ACC112 (cell line): ENCODE data around the gene KAZALD1.

Experiments
- H2AFZ ChIP-seq: fragments of 200-600 bp; sonication (generic); one replicate; pipeline ENCODE4 v1.6.0; 2017; ENCODE audit warnings: antibody characterized with exemption, low read length; ENCODE audit not compliant: unreplicated experiment
- H3K27ac ChIP-seq: fragments of 200-600 bp; sonication (generic); 2 replicates; pipeline ENCODE4 v1.5.1; 2014; ENCODE audit warnings: low read depth, mild to moderate bottlenecking, antibody characterized with exemption, low read length, moderate library complexity
- H3K27me3 ChIP-seq: fragments of 200-600 bp; sonication (generic); 2 replicates; pipeline ENCODE4 v1.6.1; 2014; ENCODE audit warnings: mild to moderate bottlenecking, antibody characterized with exemption, low read length, moderate library complexity, mixed read lengths; ENCODE audit not compliant: insufficient read depth
- H3K36me3 ChIP-seq: fragments of 200-600 bp; sonication (generic); 2 replicates; pipeline ENCODE4 v1.6.1; 2016; ENCODE audit warnings: mild to moderate bottlenecking, antibody characterized with exemption, low read length, moderate library complexity, mixed read lengths; ENCODE audit not compliant: insufficient read depth
- H3K4me1 ChIP-seq: fragments of 200-600 bp; sonication (generic); one replicate; pipeline ENCODE4 v1.6.1; 2016; ENCODE audit warnings: low read length, mixed read lengths; ENCODE audit not compliant: insufficient read depth, unreplicated experiment, control insufficient read depth
- H3K4me3 ChIP-seq: fragments of 200-600 bp; sonication (generic); 2 replicates; pipeline ENCODE4 v1.5.1; 2014; ENCODE audit warnings: mild to moderate bottlenecking, low read depth, low read length
- H3K79me2 ChIP-seq: fragments of 200-600 bp; sonication (generic); one replicate; pipeline ENCODE4 v1.6.0; 2016; ENCODE audit warnings: low read length; ENCODE audit not compliant: control insufficient read depth, unreplicated experiment, insufficient read depth

KAZALD1 gene

DNA sequence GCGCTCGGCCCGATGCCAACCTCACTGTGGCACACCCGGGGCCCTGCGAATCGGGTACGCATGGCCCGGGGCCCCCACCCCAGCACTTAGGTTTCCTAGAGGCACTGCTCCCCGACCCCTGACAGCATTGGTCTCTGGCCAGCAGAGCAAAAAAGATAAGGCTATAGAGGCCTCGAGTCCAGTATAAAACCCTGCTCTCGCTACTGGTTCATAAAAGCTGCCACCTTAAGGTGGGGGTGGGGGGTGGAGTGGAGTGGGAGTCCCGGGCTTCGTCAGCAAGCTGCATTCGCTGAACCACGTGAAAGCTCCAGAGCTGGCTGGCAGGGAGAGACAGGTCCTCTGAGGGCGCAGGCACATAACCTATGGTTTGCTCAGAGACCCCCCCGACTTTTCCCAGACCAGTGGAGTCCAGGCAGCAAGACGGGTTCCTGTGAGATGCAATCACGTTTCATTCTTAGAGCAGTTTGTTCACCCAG lies 1.3 kb downstream of the KAZALD1 start:
- no peak overlapping the region for H3K27ac ChIP-seq
- H3K4me1 ChIP-seq = peaks cover 29% of the 10 kb centered on the region
- H3K27me3 ChIP-seq = no peaks in the 10 kb centered on the region
- peaks cover 26% of the 10 kb centered on the region for H3K79me2 ChIP-seq
- peak overlapping the region; percentile 80 for H3K4me3 ChIP-seq
- H3K36me3 ChIP-seq = no peaks in the 10 kb centered on the region
- peak overlapping the region; percentile 69 for H2AFZ ChIP-seq

DNA sequence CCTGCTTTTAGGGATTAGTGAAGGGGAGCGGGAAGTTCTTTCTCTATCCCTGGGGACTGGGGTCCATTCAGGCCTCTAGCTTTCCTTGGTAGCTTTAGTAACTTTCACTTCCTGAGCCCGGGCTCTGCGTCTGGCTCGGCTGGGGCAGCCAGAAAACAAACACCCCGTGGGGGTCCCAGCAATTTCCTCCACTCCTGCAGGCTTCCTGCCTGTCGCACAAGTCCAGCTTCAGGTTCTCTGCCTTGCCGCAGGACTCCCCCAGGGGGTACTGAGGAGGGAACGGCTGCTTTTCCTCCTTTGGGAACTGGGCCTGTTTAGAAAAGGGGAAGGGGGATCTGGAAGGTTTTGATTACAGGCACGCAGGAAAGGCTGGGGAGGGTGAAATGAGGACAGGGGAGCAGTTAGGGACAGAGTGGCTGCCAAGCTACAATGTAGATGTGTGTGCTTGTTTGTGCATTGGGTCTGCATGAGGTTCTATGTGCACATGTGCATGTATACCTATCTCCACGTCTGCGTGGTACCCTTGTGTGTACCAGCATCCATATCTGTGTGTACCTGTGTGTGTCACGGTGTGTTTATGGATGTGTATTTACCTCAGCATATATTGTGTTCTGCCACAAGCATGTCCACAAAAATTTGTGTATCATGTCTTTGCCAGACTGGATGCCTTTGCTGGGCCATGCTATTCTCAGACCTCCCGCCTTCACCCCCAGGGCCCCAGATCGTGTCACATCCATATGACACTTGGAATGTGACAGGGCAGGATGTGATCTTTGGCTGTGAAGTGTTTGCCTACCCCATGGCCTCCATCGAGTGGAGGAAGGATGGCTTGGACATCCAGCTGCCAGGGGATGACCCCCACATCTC lies 2.0 kb downstream of the KAZALD1 start:
- Histone ChIP-seq H2AFZ (no peak overlapping the region), H3K36me3 (no peaks in the 10 kb centered on the region), H3K27me3 (no peaks in the 10 kb centered on the region), H3K27ac (no peak overlapping the region), H3K79me2 (peaks cover 21% of the 10 kb centered on the region), H3K4me3 (peak overlapping the region; percentile 80; the same call in 1 of the 2 replicates), H3K4me1 (peaks cover 29% of the 10 kb centered on the region)

DNA sequence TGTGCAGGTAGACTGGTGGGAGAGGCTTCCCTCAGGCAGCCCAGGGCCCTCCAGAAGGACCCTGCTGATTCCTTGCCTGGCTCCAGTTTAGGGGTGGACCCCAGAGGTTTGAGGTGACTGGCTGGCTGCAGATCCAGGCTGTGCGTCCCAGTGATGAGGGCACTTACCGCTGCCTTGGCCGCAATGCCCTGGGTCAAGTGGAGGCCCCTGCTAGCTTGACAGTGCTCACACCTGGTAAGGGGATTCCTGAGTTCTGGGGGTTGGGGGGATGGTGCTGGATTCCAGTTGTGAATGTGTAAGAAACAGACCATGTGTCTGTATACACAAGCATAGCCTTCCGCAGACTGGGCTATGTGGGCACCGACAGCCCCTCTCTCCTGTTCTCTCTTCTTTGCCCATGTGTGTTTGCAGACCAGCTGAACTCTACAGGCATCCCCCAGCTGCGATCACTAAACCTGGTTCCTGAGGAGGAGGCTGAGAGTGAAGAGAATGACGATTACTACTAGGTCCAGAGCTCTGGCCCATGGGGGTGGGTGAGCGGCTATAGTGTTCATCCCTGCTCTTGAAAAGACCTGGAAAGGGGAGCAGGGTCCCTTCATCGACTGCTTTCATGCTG lies 2.7 kb downstream of the KAZALD1 start:
- peaks cover 25% of the 10 kb centered on the region for H3K4me1 ChIP-seq
- no peaks in the 10 kb centered on the region for H3K36me3 ChIP-seq
- H3K27me3 ChIP-seq = no peaks in the 10 kb centered on the region
- H3K4me3 ChIP-seq = no peak overlapping the region
- no peak overlapping the region for H2AFZ ChIP-seq
- H3K27ac ChIP-seq = no peak overlapping the region
- peaks cover 16% of the 10 kb centered on the region for H3K79me2 ChIP-seq

DNA sequence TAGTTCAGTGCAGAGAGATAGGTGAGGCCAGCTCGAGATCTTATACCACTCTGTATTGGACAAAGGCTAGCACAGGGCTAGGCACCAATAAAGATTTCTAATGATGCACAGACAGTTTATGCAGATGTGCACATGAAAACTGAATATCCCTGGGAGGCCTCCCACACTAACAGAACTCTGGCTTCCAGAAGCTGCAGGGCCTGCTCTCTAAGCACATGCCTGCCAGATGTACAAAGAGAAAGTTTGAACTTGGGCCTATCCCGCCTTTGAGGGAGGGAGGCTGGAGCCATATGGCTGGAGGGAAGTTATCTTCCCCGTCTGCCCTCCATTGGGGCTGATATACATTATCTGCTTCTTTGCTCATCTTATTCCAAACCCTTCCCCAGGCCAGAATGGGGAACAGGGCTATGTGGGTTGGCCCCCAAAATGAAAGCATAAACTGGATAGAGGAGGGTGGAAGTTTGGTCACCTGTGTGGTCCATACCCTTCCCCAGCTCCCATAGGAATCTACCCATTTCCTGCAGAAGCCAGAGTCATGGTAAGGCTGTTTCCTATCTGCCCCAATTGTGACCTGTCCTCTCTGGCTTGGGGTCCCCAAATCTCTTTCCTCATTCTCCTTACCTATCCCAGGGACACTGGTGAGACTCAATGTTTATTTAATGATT lies 3.8 kb downstream of the KAZALD1 start:
- Histone ChIP-seq H3K4me3 (peak overlapping the region; percentile 80), H3K27ac (peak overlapping the region; percentile 79), H2AFZ (peak overlapping the region; percentile 3), H3K27me3 (no peaks in the 10 kb centered on the region), H3K36me3 (no peaks in the 10 kb centered on the region), H3K79me2 (peaks cover 12% of the 10 kb centered on the region), H3K4me1 (peaks cover 21% of the 10 kb centered on the region)

DNA sequence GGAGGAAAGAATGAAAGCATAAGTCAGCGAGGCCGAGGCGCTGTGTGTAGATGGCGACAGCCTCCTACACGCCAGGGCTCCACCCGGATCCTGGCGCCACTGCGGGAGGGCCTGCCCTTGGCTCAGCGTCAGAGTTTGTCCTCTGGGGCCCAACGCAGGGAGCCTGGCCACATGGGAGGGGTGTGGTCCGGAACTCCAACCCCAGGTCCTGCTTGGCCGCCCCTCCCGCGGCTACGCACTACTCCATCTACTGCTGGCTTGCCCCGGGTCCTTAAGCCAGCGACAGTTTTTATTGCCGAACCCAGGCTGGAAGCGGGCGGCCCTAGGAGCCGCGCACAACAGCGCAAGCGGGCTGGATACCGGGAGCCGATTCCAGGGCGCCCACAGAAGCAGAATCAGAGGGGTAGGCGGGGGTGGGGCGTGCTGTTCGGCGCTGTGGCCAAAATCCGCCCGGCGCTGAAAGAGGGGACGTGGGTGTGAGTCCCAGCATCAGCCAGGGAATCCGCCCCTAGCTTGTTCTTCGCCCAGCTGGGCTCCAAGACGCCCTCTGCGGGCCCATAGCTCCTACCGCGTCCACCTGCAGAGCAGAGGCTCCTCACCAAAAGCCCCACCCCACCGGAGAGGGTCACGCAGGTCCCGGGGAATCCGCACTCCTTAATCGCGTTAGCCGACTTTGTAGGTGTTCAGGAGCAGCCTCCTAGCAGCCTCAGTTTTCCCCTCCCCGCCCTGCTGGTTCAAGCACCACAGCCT lies 4.5 kb downstream of the KAZALD1 start:
- Histone ChIP-seq H3K36me3 (no peaks in the 10 kb centered on the region), H3K4me1 (peaks cover 25% of the 10 kb centered on the region), H3K27ac (peak overlapping the region; percentile 79), H2AFZ (peak overlapping the region; percentile 57), H3K4me3 (peak overlapping the region; percentile 80), H3K27me3 (no peaks in the 10 kb centered on the region), H3K79me2 (peaks cover 12% of the 10 kb centered on the region)

DNA sequence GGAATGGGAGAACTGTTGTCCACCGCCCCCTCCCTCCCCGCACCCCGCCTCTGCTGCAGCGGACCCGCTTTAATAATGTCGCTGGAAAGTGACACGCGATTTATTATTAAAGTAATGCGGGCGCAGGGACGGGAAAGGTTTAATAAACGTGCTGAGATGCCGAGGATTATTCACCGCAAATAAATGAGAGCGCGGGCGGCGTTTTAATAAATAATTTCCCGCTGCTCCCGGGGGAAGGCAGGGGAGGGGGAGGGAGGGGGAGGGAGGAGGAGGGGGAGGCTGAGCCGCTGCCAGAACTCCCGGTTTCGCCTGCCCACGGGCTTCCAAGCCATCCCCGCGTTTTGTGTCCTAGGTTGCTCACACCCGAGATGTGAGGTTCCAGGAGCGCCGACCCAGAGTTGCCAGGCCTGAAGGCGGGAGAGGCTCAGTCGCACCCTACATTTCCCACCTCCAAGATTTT lies 5.1 kb downstream of the KAZALD1 start:
- peak overlapping the region; percentile 85 for H2AFZ ChIP-seq
- H3K27ac ChIP-seq = peak overlapping the region; percentile 79
- H3K27me3 ChIP-seq = no peaks in the 10 kb centered on the region

DNA sequence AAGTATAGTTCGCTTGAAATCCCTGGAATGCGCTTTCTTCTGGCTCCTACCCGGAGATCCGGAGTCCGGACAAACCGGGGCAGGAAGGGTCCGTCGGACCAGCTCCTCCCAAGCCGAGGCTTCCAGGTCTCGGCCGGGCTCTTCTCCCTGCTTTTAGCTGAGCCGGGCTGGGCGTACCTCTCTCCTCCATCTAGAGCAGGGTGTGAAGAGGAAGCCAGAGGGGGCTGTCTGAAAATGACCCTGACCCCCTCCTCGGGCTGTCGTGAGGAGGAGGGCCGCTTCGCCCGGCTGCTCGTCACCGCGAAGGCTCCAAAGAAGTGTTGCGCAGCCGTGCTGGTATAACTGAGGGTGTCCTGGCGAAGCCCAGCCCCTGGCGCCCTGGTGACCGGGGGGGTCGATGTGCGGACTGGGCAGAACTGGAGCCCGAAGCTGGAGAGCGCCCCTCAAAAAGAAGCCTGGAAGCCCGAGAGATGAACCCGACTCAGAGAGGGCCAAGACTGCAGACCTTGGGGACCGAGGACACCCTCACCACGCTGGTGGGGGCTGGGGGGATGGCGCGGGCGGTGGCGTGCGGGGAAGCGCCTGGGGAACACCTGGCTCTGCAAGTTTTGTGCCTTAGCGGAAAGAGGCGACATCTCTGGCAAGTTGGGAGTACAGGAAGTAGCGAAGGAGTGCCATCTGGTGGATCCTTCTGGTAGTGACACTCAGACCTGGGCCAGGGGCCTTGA lies 5.7 kb downstream of the KAZALD1 start:
- Histone ChIP-seq H3K27me3 (no peaks in the 10 kb centered on the region; the same call in 1 of the 2 replicates), H3K4me1 (peaks cover 30% of the 10 kb centered on the region), H3K79me2 (peaks cover 12% of the 10 kb centered on the region), H3K36me3 (no peaks in the 10 kb centered on the region), H3K27ac (peak overlapping the region; percentile 57), H2AFZ (peak overlapping the region; percentile 85), H3K4me3 (peak overlapping the region; percentile 80)

More for the DNA sequence above, 5.1 kb downstream of the KAZALD1 start:
- Histone ChIP-seq H3K4me3 (peak overlapping the region; percentile 80), H3K36me3 (no peaks in the 10 kb centered on the region), H3K79me2 (peaks cover 12% of the 10 kb centered on the region), H3K4me1 (peaks cover 30% of the 10 kb centered on the region)

DNA sequence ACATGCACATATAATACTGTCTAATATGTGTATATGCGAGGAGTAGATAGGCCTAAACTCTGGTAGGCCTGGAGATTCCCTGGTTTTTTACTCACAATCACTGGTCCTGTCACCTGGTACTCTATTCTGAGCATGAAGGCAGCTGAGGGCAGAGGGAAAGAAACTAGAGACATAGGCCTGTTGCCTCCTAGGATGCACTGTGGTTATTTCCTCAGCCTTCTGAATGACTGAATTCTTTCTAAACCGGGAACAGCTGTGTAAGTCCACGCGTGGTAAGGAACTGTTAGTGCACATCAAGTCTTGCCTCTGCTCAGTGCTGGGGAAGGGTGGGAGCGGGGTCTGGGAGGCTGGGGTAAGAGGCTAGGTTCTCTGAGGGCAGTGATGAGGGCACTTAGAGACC lies 7.7 kb downstream of the KAZALD1 start:
- Histone ChIP-seq H3K27ac (no peak overlapping the region), H3K36me3 (no peaks in the 10 kb centered on the region), H3K27me3 (peaks cover 19% of the 10 kb centered on the region), H2AFZ (no peak overlapping the region), H3K4me1 (peaks cover 19% of the 10 kb centered on the region), H3K4me3 (no peak overlapping the region), H3K79me2 (no peaks in the 10 kb centered on the region)

DNA sequence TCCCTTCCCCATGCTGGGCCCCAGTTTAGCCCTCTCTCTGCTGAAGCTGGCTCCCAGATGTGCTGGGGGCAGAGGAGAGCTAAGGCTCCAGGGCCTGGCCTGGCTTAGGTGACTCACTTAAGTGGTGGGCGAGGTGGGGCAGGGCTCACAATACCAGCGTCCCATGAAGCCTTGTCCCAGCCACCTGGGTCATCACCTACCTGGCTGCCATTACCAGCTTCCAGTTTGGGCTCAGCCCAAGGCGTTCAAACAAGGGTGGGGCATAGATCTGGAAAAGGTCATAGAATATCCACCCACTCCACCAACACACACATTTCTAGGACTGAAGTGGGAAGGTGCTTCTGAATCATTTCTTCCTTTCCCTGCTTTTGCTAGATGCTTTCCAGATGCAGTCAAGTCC lies 8.3 kb downstream of the KAZALD1 start:
- Histone ChIP-seq H3K4me1 (peaks cover 18% of the 10 kb centered on the region), H3K79me2 (no peaks in the 10 kb centered on the region), H3K27me3 (peaks cover 22% of the 10 kb centered on the region)

More for the DNA sequence above, 8.3 kb downstream of the KAZALD1 start:
- Histone ChIP-seq H2AFZ (no peak overlapping the region), H3K27ac (no peak overlapping the region), H3K36me3 (no peaks in the 10 kb centered on the region), H3K4me3 (no peak overlapping the region)
